Mesothelial cell of epicardium (in vitro differentiated cells): ENCODE results near the gene INKA1. TPM values are rescaled to one million over a fixed set of nuclear protein-coding genes. Genes with fewer than 3 reads are reported as not detected.

Source experiments
- DNase-seq, 2 experiments: peaks; one replicate each; pipeline ENCODE4 v3.0.0; 2021; ENCODE audit warnings: low spot score in 2 of 2; ENCODE audit not compliant: unreplicated experiment in 2 of 2
- H3K27ac Mint-ChIP-seq: 2 replicates; pipeline ENCODE4 v1.8.0; 2021; ENCODE audit warnings: mixed read lengths
- H3K27me3 Mint-ChIP-seq: 2 replicates; pipeline ENCODE4 v1.8.0; 2021; ENCODE audit warnings: low read depth, mixed read lengths
- H3K36me3 Mint-ChIP-seq: 2 replicates; pipeline ENCODE4 v1.8.0; 2021; ENCODE audit warnings: mixed read lengths
- H3K4me1 Mint-ChIP-seq: 2 replicates; pipeline ENCODE4 v1.8.0; 2021; ENCODE audit warnings: mixed read lengths
- H3K4me3 Mint-ChIP-seq: 2 replicates; pipeline ENCODE4 v1.8.0; 2021; ENCODE audit warnings: mild to moderate bottlenecking, moderate library complexity, mixed read lengths
- H3K9me3 Mint-ChIP-seq: 2 replicates; pipeline ENCODE4 v1.8.0; 2021; ENCODE audit warnings: mixed read lengths
- total RNA-seq: library from RNA; stranded (reverse); gene quantifications from 3 replicates; pipeline ENCODE4 v1.2.1, GENCODE V29; 2021
- TF ChIP-seq, protein P1 (sequence below): fragments of 200-600 bp; sonication (generic); IDR thresholded peaks from one replicate; pipeline ENCODE4 v1.5.0; 2021; ENCODE audit warnings: antibody characterized with exemption; ENCODE audit not compliant: unreplicated experiment

Gene INKA1
- total RNA-seq, 1 donor from 2014 or later: 7.7 TPM

DNA sequence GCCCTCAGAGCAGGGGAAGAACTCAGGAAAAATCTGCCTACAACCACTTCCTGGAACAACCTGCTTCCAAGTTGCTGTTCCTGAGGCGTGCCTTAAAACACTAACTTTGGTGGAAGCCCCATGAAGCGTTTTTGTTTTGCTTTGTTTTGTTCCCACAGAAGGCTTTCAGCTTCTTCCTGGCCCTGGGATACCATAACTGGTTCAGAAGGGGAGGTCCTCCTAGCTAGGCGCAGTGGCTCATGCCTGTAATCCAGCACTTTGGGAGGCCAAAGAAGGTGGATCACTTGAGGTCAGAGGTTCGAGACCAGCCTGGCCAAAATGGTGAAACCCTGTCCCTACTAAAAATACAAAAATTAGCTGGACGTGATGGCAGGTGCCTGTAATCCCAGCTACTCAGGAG is 15.5 kb upstream of the INKA1 start:
- Mint-ChIP-seq H3K27ac (no peak overlapping the region), H3K27me3 (no peaks in the 10 kb centered on the region), H3K4me1 (peaks cover 28% of the 10 kb centered on the region), H3K4me3 (no peak overlapping the region), H3K9me3 (no peaks in the 10 kb centered on the region), H3K36me3 (peaks cover 4% of the 10 kb centered on the region)
- no peak for DNase-seq
- TF ChIP-seq, protein P1, sequence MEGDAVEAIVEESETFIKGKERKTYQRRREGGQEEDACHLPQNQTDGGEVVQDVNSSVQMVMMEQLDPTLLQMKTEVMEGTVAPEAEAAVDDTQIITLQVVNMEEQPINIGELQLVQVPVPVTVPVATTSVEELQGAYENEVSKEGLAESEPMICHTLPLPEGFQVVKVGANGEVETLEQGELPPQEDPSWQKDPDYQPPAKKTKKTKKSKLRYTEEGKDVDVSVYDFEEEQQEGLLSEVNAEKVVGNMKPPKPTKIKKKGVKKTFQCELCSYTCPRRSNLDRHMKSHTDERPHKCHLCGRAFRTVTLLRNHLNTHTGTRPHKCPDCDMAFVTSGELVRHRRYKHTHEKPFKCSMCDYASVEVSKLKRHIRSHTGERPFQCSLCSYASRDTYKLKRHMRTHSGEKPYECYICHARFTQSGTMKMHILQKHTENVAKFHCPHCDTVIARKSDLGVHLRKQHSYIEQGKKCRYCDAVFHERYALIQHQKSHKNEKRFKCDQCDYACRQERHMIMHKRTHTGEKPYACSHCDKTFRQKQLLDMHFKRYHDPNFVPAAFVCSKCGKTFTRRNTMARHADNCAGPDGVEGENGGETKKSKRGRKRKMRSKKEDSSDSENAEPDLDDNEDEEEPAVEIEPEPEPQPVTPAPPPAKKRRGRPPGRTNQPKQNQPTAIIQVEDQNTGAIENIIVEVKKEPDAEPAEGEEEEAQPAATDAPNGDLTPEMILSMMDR: no peak

DNA sequence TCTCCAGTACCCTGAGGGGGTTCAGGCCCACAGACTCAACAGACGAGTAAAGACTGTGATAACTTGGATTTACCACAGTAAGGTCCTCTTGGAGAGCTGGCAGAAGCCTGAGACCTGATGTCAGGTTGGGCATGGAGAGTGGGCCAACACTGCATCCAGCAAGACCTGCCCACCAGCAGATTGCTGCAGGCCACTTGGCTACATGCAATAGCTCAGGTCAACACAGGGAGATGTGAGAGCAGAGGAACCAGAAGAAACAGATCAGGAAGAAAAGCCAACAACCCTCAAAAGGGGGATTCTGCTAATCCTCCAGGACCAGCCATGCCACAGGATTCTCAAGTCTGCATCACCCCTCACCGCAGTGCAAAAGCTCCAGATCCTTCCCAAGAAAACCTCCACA is 15.0 kb upstream of the INKA1 start:
- Mint-ChIP-seq H3K9me3 (no peaks in the 10 kb centered on the region), H3K4me3 (no peak overlapping the region), H3K36me3 (peaks cover 4% of the 10 kb centered on the region), H3K4me1 (peaks cover 28% of the 10 kb centered on the region), H3K27me3 (no peaks in the 10 kb centered on the region), H3K27ac (no peak overlapping the region)
- no peak for DNase-seq
- TF ChIP-seq, protein P1: no peak

- peaks cover 16% of the 10 kb centered on the region for H3K4me1 Mint-ChIP-seq
- no peak overlapping the region for H3K4me3 Mint-ChIP-seq
- no peaks in the 10 kb centered on the region for H3K27me3 Mint-ChIP-seq
- H3K9me3 Mint-ChIP-seq: no peaks in the 10 kb centered on the region
- no peaks in the 10 kb centered on the region for H3K36me3 Mint-ChIP-seq
- TF ChIP-seq, protein P1: no peak
- DNase-seq: no peak
- peak overlapping the region; percentile 1 for H3K27ac Mint-ChIP-seq
These were observed 12.2 kb upstream of the INKA1 start for GRCh38 chr3:49790626-49791411.

DNA sequence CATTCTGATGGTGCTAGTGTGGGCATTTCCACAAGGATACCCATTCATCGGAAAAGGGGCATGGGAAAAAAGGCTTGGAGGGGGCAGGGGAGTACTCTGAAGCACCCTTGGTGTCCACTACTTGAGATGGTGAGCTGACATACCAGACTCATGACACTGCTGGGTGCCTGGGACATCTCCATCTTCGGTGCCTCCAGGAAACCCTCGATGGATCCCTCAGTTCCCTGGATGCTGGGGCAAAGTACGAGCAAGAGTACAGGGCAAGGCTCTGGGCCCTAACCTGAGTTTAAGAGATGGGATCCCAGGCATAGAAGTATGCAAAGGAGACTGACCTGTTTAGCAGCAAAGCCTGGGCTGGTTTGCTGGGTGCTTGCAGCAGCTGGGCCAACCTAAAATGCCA is 11.5 kb upstream of the INKA1 start:
- H3K4me3 Mint-ChIP-seq: no peak overlapping the region
- TF ChIP-seq, protein P1: no peak
- no peak overlapping the region for H3K27ac Mint-ChIP-seq
- no peaks in the 10 kb centered on the region for H3K36me3 Mint-ChIP-seq
- DNase-seq: no peak
- H3K4me1 Mint-ChIP-seq: peaks cover 14% of the 10 kb centered on the region
- no peaks in the 10 kb centered on the region for H3K9me3 Mint-ChIP-seq
- H3K27me3 Mint-ChIP-seq: no peaks in the 10 kb centered on the region

- TF ChIP-seq, protein P1: no peak
- Mint-ChIP-seq H3K9me3 (no peaks in the 10 kb centered on the region), H3K27me3 (no peaks in the 10 kb centered on the region), H3K4me1 (peaks cover 8% of the 10 kb centered on the region), H3K36me3 (no peaks in the 10 kb centered on the region), H3K4me3 (no peak overlapping the region), H3K27ac (no peak overlapping the region)
- no peak for DNase-seq
These were observed 10.5 kb upstream of the INKA1 start for GRCh38 chr3:49792371-49793150.
